ENCODE results near the gene EXD1. TPM values are rescaled to one million over a fixed set of nuclear protein-coding genes. Genes with fewer than 3 reads are reported as not detected.

Gene EXD1
- total and polyA plus RNA-seq, 2 donors from 2014 or later = not detected

DNA sequence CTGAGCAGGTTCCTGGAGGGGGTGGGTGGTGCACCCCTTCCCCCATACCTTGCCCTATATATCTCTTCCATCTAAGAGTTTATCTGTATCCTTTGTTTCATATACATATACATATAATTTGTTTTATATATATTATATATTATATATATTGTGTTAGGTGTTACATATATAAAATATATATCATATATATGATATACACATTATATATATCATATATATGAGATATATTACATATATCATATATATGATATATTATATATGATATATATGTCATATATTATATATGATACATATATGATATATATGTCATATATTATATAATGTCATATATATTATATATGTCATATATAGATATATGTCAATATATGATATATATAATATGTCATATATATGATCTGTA is 31.1 kb downstream of the EXD1 start:
- Histone ChIP-seq H3K36me3 (ENCODE audit: control insufficient read depth in 2 of 3, insufficient read depth in 3 of 3, low read length in 3 of 3) (no peaks in the 10 kb centered on the region), H3K4me1 (ENCODE audit: control insufficient read depth in 2 of 3, insufficient read depth in 2 of 3, low read depth in 1 of 3, low read length in 3 of 3) (no peaks in the 10 kb centered on the region), H3K9me3 (ENCODE audit: control insufficient read depth in 2 of 3, insufficient read depth in 1 of 3, low read length in 3 of 3) (no peaks in the 10 kb centered on the region), H3K9ac (ENCODE audit: low read length in 3 of 3) (no peak overlapping the region), H3K27ac (ENCODE audit: low read depth in 2 of 2, low read length in 2 of 2) (no peak overlapping the region), H3K4me3 (ENCODE audit: low read length in 3 of 3) (no peak overlapping the region), H3K27me3 (ENCODE audit: control insufficient read depth, insufficient read depth, low read length) (no peaks in the 10 kb centered on the region)
- peak; percentile 96 for FAIRE-seq
- TF ChIP-seq, protein P1, sequence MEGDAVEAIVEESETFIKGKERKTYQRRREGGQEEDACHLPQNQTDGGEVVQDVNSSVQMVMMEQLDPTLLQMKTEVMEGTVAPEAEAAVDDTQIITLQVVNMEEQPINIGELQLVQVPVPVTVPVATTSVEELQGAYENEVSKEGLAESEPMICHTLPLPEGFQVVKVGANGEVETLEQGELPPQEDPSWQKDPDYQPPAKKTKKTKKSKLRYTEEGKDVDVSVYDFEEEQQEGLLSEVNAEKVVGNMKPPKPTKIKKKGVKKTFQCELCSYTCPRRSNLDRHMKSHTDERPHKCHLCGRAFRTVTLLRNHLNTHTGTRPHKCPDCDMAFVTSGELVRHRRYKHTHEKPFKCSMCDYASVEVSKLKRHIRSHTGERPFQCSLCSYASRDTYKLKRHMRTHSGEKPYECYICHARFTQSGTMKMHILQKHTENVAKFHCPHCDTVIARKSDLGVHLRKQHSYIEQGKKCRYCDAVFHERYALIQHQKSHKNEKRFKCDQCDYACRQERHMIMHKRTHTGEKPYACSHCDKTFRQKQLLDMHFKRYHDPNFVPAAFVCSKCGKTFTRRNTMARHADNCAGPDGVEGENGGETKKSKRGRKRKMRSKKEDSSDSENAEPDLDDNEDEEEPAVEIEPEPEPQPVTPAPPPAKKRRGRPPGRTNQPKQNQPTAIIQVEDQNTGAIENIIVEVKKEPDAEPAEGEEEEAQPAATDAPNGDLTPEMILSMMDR (IDR thresholded peaks at IDR 0.05; ENCODE audit: borderline replicate concordance, extremely low read depth, insufficient read depth) = no peak
- intact Hi-C loops (cut with DNase I) = no loop called here
- no peak for DNase-seq

DNA sequence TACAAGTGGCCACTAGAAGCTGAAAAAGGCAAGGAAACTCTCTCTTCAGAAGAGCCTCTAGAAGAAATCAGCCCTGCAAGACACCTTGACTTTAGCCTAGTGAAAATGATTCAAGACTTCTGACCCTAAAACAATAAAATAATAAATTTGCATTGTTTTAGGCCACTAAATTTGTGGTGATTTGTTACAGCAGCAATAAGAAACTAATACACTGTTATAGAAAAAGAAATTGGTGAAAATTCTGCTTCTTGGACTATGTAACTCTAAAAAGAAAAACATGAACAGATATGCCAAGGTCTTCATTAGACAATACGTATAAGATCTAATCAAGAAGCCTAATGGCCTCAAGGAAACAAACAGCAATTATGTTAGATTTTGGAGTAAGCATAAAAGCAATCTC is 36.1 kb downstream of the EXD1 start:
- TF ChIP-seq, protein P1 (IDR thresholded peaks at IDR 0.05; ENCODE audit: borderline replicate concordance, extremely low read depth, insufficient read depth) = no peak
- FAIRE-seq (no peak), DNase-seq (no peak)
- Histone ChIP-seq H3K9me3 (ENCODE audit: control insufficient read depth in 2 of 3, insufficient read depth in 1 of 3, low read length in 3 of 3) (no peaks in the 10 kb centered on the region), H3K9ac (ENCODE audit: low read length in 3 of 3) (no peak overlapping the region), H3K27ac (ENCODE audit: low read depth in 2 of 2, low read length in 2 of 2) (no peak overlapping the region), H3K4me1 (ENCODE audit: control insufficient read depth in 2 of 3, insufficient read depth in 2 of 3, low read depth in 1 of 3, low read length in 3 of 3) (no peaks in the 10 kb centered on the region), H3K27me3 (ENCODE audit: control insufficient read depth, insufficient read depth, low read length) (no peaks in the 10 kb centered on the region), H3K4me3 (ENCODE audit: low read length in 3 of 3) (no peak overlapping the region), H3K36me3 (ENCODE audit: control insufficient read depth in 2 of 3, insufficient read depth in 3 of 3, low read length in 3 of 3) (no peaks in the 10 kb centered on the region)
- intact Hi-C loops (cut with DNase I) = no loop called here

DNA sequence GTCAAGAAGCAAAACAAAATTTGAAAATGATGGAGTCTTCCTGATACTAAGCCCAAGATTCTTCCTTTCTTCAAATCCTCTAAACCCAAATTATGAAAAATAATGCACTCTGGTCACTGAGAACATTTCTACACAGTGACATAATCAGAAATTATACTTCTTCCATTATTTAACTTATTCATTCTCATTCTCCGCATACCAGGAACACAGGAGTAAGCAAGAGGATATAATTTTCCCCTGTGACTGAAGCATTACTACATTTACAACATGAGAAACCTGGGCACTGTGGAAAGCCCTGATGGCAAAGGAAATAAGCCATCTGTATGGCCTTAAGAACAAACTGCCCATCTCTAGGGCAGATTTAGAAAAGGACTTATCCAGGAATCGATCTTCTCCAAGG is 47.0 kb downstream of the EXD1 start:
- H3K9ac ChIP-seq (ENCODE audit: low read length in 3 of 3) = no peak overlapping the region
- no peaks in the 10 kb centered on the region for H3K36me3 ChIP-seq (ENCODE audit: control insufficient read depth in 2 of 3, insufficient read depth in 3 of 3, low read length in 3 of 3)
- H3K9me3 ChIP-seq (ENCODE audit: control insufficient read depth in 2 of 3, insufficient read depth in 1 of 3, low read length in 3 of 3) = no peaks in the 10 kb centered on the region
- no peaks in the 10 kb centered on the region for H3K4me1 ChIP-seq (ENCODE audit: control insufficient read depth in 2 of 3, insufficient read depth in 2 of 3, low read depth in 1 of 3, low read length in 3 of 3)
- no peaks in the 10 kb centered on the region for H3K27me3 ChIP-seq (ENCODE audit: control insufficient read depth, insufficient read depth, low read length)
- H3K4me3 ChIP-seq (ENCODE audit: low read length in 3 of 3) = no peak overlapping the region
- no peak overlapping the region for H3K27ac ChIP-seq (ENCODE audit: low read depth in 2 of 2, low read length in 2 of 2)
- intact Hi-C loops (cut with DNase I) = loop anchor here (10.0 kb wide), 1 partner anchor 279 kb away; no protein-coding TSS in a partner anchor
- FAIRE-seq = no peak
- no peak for DNase-seq
- TF ChIP-seq, protein P1 (IDR thresholded peaks at IDR 0.05; ENCODE audit: borderline replicate concordance, extremely low read depth, insufficient read depth) = no peak

DNA sequence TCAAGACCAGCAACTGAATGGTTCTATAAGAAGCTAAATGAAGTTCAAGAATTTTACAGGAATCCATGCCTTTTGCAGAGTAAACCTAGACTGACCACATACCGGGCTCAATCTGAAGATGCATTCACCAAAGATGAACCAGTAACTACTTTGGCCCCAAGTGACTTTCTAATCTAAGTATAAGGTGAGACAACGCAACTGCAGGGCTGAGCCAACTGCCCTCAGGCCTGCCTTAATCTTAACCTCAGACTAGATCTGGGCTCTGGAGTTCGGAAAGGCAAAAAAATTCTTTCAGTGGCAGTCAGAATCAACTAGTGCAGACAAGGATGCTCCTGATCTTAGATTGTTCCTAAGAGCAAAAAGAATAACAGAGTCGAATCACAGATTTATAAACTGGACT is 48.3 kb downstream of the EXD1 start:
- Histone ChIP-seq H3K27ac (ENCODE audit: low read depth in 2 of 2, low read length in 2 of 2) (no peak overlapping the region), H3K9ac (ENCODE audit: low read length in 3 of 3) (no peak overlapping the region), H3K9me3 (ENCODE audit: control insufficient read depth in 2 of 3, insufficient read depth in 1 of 3, low read length in 3 of 3) (no peaks in the 10 kb centered on the region), H3K4me3 (ENCODE audit: low read length in 3 of 3) (no peak overlapping the region), H3K27me3 (ENCODE audit: control insufficient read depth, insufficient read depth, low read length) (no peaks in the 10 kb centered on the region), H3K4me1 (ENCODE audit: control insufficient read depth in 2 of 3, insufficient read depth in 2 of 3, low read depth in 1 of 3, low read length in 3 of 3) (no peaks in the 10 kb centered on the region), H3K36me3 (ENCODE audit: control insufficient read depth in 2 of 3, insufficient read depth in 3 of 3, low read length in 3 of 3) (no peaks in the 10 kb centered on the region)
- no peak for FAIRE-seq
- TF ChIP-seq, protein P1 (IDR thresholded peaks at IDR 0.05; ENCODE audit: borderline replicate concordance, extremely low read depth, insufficient read depth) = no peak
- intact Hi-C loops (cut with DNase I) = loop anchor here (10.0 kb wide), 1 partner anchor 277 kb away; no protein-coding TSS in a partner anchor
- no peak for DNase-seq

All from kidney (tissue), 14 donors.